Measurements from ENCODE around the gene FIGNL1. TPM values are rescaled to one million over a fixed set of nuclear protein-coding genes. Genes with fewer than 3 reads are reported as not detected.

The FIGNL1 gene
- total RNA-seq, 2 donors from 2014 or later, result 7.2 to 14.3 TPM

DNA sequence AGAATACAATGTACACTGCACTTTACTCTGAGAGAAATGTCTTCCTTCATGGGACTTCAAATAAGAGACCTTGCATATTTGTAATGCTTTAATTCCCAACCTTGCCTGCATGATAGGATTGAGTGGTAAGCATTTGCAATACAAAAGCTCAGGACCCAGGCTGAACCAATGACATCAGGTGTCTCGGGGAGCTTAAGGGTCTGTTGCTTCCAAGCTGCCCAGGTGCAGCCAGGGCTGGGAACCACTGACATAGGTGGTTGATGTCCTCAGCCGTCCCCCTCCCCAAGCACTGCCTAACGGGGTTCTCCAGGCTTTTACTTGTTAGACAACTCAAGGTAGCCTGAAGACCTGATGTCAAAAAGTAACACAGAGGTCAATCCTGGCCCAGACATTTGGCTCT is 29.1 kb downstream of the FIGNL1 start:
- WGBS, result 67% methylated on average over 3 of the region's 3 CpGs
- TF ChIP-seq CTCF (IDR thresholded peaks at IDR 0.05), result no peak
- intact Hi-C loops (cut with DNase I), result no loop called here
- H3K4me3 ChIP-seq, result no peak overlapping the region
- H3K9me3 ChIP-seq, result no peaks in the 10 kb centered on the region
- H3K4me1 ChIP-seq (replicated peaks), result no peaks in the 10 kb centered on the region
- H3K36me3 ChIP-seq, result no peaks in the 10 kb centered on the region
- no peak for DNase-seq (ENCODE audit: low spot score)
- no peak overlapping the region for H3K27ac ChIP-seq
- no peaks in the 10 kb centered on the region for H3K27me3 ChIP-seq (replicated peaks; ENCODE audit: insufficient read depth)

GRCh38 chr7:50418526-50419290 is 31.4 kb downstream of the FIGNL1 start:
- no peak for TF ChIP-seq POLR2A (IDR thresholded peaks at IDR 0.05)
- TF ChIP-seq CTCF (IDR thresholded peaks at IDR 0.05), result no peak
- TF ChIP-seq POLR2AphosphoS5 (IDR thresholded peaks at IDR 0.05), result no peak
- Histone ChIP-seq H3K27ac (no peak overlapping the region), H3K27me3 (replicated peaks; ENCODE audit: insufficient read depth) (no peaks in the 10 kb centered on the region), H3K4me1 (replicated peaks) (no peaks in the 10 kb centered on the region), H3K4me3 (no peak overlapping the region), H3K9me3 (no peaks in the 10 kb centered on the region), H3K36me3 (no peaks in the 10 kb centered on the region)
- WGBS, result 60% methylated on average over 14 of the region's 14 CpGs
- intact Hi-C loops (cut with DNase I), result loop anchor here (10.0 kb wide), 1 partner anchor 274 kb away; no protein-coding TSS in a partner anchor
- no peak for DNase-seq (ENCODE audit: low spot score)

DNA sequence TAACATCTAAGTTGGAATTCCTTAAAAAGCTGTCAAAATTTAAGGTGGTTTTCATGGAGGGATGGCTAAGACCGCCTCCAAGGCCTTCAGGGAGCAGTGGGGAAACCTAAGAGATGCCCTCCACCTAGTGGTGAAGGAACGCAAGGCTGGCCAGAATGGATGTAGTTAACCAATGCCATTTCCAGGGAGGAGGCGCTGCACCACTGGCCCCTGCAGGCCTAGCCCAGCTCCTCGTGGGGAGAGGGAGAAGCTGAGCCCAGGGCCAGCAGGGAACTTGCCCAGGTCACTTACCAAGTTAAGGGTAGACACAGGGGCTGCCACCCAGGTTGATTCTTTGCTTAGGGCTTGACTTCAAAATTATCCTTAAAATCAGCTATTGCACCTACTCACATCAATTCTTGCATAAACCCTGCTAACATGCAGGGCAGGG is 32.0 kb downstream of the FIGNL1 start:
- Histone ChIP-seq H3K27ac (no peak overlapping the region), H3K4me1 (replicated peaks) (no peaks in the 10 kb centered on the region), H3K27me3 (replicated peaks; ENCODE audit: insufficient read depth) (no peaks in the 10 kb centered on the region), H3K4me3 (no peak overlapping the region), H3K36me3 (no peaks in the 10 kb centered on the region), H3K9me3 (no peaks in the 10 kb centered on the region)
- intact Hi-C loops (cut with DNase I), result loop anchor here (10.0 kb wide), 1 partner anchor 273 kb away; no protein-coding TSS in a partner anchor
- no peak for TF ChIP-seq POLR2A (IDR thresholded peaks at IDR 0.05)
- peak; percentile 40 to 83 (median 64) for TF ChIP-seq CTCF (IDR thresholded peaks at IDR 0.05)
- WGBS, result 3% methylated on average over 4 of the region's 4 CpGs
- DNase-seq (ENCODE audit: low spot score), result peak; percentile 53

DNA sequence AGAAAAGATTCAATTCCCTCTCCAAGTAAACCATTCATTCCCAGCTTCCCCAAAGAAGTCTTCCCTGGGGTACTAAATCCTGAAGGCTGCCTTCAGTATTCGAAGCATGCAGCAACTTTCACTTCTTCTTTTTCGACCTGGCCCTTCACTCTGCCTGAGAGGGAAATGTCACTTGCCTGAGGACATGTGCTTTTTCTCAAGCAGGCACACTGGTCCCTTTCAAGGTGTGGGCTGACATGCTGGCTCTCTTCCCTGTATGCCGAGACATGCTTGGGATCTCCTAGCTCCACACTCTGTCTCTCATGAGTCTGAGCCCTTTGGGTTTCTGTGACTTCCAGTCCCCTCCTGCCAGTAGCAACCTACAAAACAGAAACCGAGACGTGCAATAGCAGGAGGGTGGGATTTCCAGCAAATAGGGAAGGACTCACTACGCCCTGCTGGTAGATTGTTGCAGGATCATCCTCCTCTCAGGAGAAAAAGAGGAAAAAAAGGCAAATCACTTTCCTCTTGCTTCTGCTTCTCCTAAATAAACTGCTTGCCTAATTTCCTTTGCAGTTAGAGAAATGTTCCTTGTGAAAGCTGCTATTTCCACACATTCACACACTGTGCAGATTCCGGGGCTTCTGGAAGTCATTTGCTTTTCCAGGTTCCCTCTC is 33.5 kb downstream of the FIGNL1 start:
- intact Hi-C loops (cut with DNase I), result loop anchor here (10.0 kb wide), 1 partner anchor 272 kb away; no protein-coding TSS in a partner anchor
- DNase-seq (ENCODE audit: low spot score), result no peak
- no peaks in the 10 kb centered on the region for H3K9me3 ChIP-seq
- H3K36me3 ChIP-seq, result no peaks in the 10 kb centered on the region
- no peak overlapping the region for H3K4me3 ChIP-seq
- no peak overlapping the region for H3K27ac ChIP-seq
- H3K27me3 ChIP-seq (replicated peaks; ENCODE audit: insufficient read depth), result no peaks in the 10 kb centered on the region
- H3K4me1 ChIP-seq (replicated peaks), result no peaks in the 10 kb centered on the region
- WGBS, result 57% methylated on average over 7 of the region's 7 CpGs
- TF ChIP-seq CTCF (IDR thresholded peaks at IDR 0.05) (no peak), POLR2AphosphoS5 (IDR thresholded peaks at IDR 0.05) (no peak), POLR2A (IDR thresholded peaks at IDR 0.05) (no peak)
